Measurements from ENCODE around the gene LPAR6. TPM values are rescaled to one million over a fixed set of nuclear protein-coding genes. Genes with fewer than 3 reads are reported as not detected.

Gene LPAR6
- total and polyA plus RNA-seq, 4 experiments from 2014 or later: 69.1 to 134 (median 90.1) TPM

Other genes with a start within 250 kb of the LPAR6 start
- 100 to 1,000 TPM; 653 to 670 TPM for gene ITM2B, start 179.9 kb downstream of the LPAR6 start, total RNA-seq
- gene ITM2B, start 179.9 kb downstream of the LPAR6 start, polyA plus RNA-seq: 1,000 to 10,000 TPM; 1,454 to 1,558 TPM
- 10 to 100 TPM; 20.0 to 26.0 TPM for gene RB1, start 109.4 kb downstream of the LPAR6 start, total RNA-seq
- gene RB1, start 109.4 kb downstream of the LPAR6 start, polyA plus RNA-seq: 10 to 100 TPM; 14.9 to 20.2 TPM
- gene RCBTB2, start 120.0 kb upstream of the LPAR6 start, total RNA-seq: 10 to 100 TPM; 23.9 to 25.7 TPM
- gene RCBTB2, start 120.0 kb upstream of the LPAR6 start, polyA plus RNA-seq: 10 to 100 TPM; 33.7 to 46.5 TPM
- gene CYSLTR2, start 240.8 kb upstream of the LPAR6 start, total RNA-seq: 1 to 10 TPM; 3.3 to 3.7 TPM
- gene CYSLTR2, start 240.8 kb upstream of the LPAR6 start, polyA plus RNA-seq: 1 to 10 TPM in 1 of 2 donors, under 1 TPM in 1; 0.68 to 3.3 TPM

Data from CD4-positive, alpha-beta memory T cell (primary cell).